ENCODE data around the gene CCL22.
"Not testable (repeated sequence)": the region's sequence is repeated elsewhere in the genome, so short reads cannot be mapped to it uniquely, and the experiment has no call there.

The CCL22 gene

GRCh38 chr16:57348327-57348726 lies 10.3 kb upstream of the CCL22 start:
- DNase-seq, result no peak

GRCh38 chr16:57349212-57350031 lies 9.2 kb upstream of the CCL22 start:
- DNase-seq, result no peak

GRCh38 chr16:57352636-57353047 lies 5.9 kb upstream of the CCL22 start:
- DNase-seq, result no peak

- no peak for DNase-seq
Observed at GRCh38 chr16:57354311-57354710, 4.3 kb upstream of the CCL22 start.

- no peak for DNase-seq
Observed at GRCh38 chr16:57355898-57356414, 2.6 kb upstream of the CCL22 start.

GRCh38 chr16:57356547-57356946 lies 2.0 kb upstream of the CCL22 start:
- DNase-seq, result no peak

GRCh38 chr16:57357330-57358085 lies 1.1 kb upstream of the CCL22 start:
- DNase-seq, result no peak

GRCh38 chr16:57358086-57358420 lies 530 bp upstream of the CCL22 start:
- DNase-seq, result no peak

- no peak for DNase-seq
Observed at GRCh38 chr16:57360321-57360935, 1.8 kb downstream of the CCL22 start.

GRCh38 chr16:57361404-57361803 lies 2.8 kb downstream of the CCL22 start:
- no peak for DNase-seq

- DNase-seq, result no peak
Observed at GRCh38 chr16:57364143-57364542, 5.6 kb downstream of the CCL22 start.

GRCh38 chr16:57366544-57367040 lies 8.0 kb downstream of the CCL22 start:
- DNase-seq, result no peak

GRCh38 chr16:57367116-57367752 lies 8.7 kb downstream of the CCL22 start:
- DNase-seq, result no peak

- no peak for DNase-seq
Observed at GRCh38 chr16:57371494-57372371, 13.2 kb downstream of the CCL22 start.

- DNase-seq, result no peak
Observed at GRCh38 chr16:57372372-57373116, 14.0 kb downstream of the CCL22 start, which contains the start of gene CX3CL1. Gene CX3CL1 (plus strand): TSS chr16:57372490. CDS start chr16:57372569, 79 bp downstream.

- DNase-seq, result no peak
Observed at GRCh38 chr16:57373117-57373947, 14.7 kb downstream of the CCL22 start.

- no peak for DNase-seq
Observed at GRCh38 chr16:57374067-57374534, 15.5 kb downstream of the CCL22 start.

GRCh38 chr16:57374925-57375465 lies 16.4 kb downstream of the CCL22 start:
- DNase-seq, result not testable (repeated sequence)

- no peak for DNase-seq
Observed at GRCh38 chr16:57376313-57376818, 17.8 kb downstream of the CCL22 start.
